Spleen (tissue), 7 donors: ENCODE measurements around the gene DOCK2.

Source experiments
- CTCF ChIP-seq, 11 experiments: fragments of 200-600 bp in 7 of 11; fragments of 450-650 bp in 4 of 11; sonication (generic) in 4 of 11; IDR thresholded peaks in 8 of 11; conservative IDR thresholded peaks in 3 of 11; 1 replicate in 7 of 11; 2 replicates in 4 of 11; pipeline versions ENCODE4 v1.4.0 to v1.8.0; 2016 to 2021; ENCODE audit warnings: antibody characterized with exemption in 11 of 11, inconsistent platforms in 4 of 11, mild to moderate bottlenecking in 1 of 11
- POLR2A ChIP-seq, 3 donors: fragments of 450-650 bp; IDR thresholded peaks; one replicate each; pipeline ENCODE4 v1.5.1; 2017; ENCODE audit warnings: antibody characterized with exemption in 3 of 3, mild to moderate bottlenecking in 1 of 3
- POLR2AphosphoS5 ChIP-seq, 3 donors: sonication (generic); formaldehyde crosslinking; IDR thresholded peaks; one replicate each; pipeline ENCODE4 v1.5.1; 2017; ENCODE audit warnings: antibody characterized with exemption in 3 of 3
- donor health status: DM: no; HTN: no; CAD: no; lungs with moderate emphysema.
- donor health status: DM: no; HTN: no; CAD: no.
- donor health status: DM: no; HTN: no; CAD: no.

- TF ChIP-seq POLR2A (IDR thresholded peaks at IDR 0.05), result no peak
- TF ChIP-seq CTCF (IDR thresholded peaks at IDR 0.05 in 8 of 11, conservative IDR thresholded peaks at IDR 0.05 in 3 of 11), result no peak
- no peak for TF ChIP-seq POLR2AphosphoS5 (IDR thresholded peaks at IDR 0.05)
These were observed 443.8 kb downstream of the DOCK2 start for GRCh38 chr5:170080786-170081445.
